K562 (cell line): Measurements from ENCODE around the gene LPA. TPM values are rescaled to one million over a fixed set of nuclear protein-coding genes. Genes with fewer than 3 reads are reported as not detected.

Experiments used
- MLLT1 ChIP-seq, 2 experiments: fragments of 450-650 bp; IDR thresholded peaks; 2 replicates each; pipeline ENCODE4 v1.6.1; 2016
- NELFE ChIP-seq: IDR thresholded peaks from 2 replicates; pipeline ENCODE4 v1.6.1; 2011; ENCODE audit warnings: mild to moderate bottlenecking; ENCODE audit not compliant: insufficient read depth, insufficient read length
- NFE2L1 ChIP-seq: fragments of 450-650 bp; IDR thresholded peaks from 2 replicates; pipeline ENCODE4 v1.6.1; 2016; ENCODE audit warnings: missing genetic modification characterization, low read depth, mild to moderate bottlenecking, missing compliant biosample characterization, moderate library complexity, borderline replicate concordance
- NR0B1 ChIP-seq: fragments of 450-650 bp; IDR thresholded peaks from one replicate; pipeline ENCODE4 v1.6.1; 2018; ENCODE audit warnings: mild to moderate bottlenecking, moderate library complexity; ENCODE audit not compliant: partially characterized antibody
- TCFL5 ChIP-seq: fragments of 250-450 bp; sonication (Bioruptor Pico); conservative IDR thresholded peaks from 2 replicates; pipeline ENCODE4 v1.6.1; 2021; ENCODE audit warnings: mild to moderate bottlenecking, moderate library complexity, matching md5 sums
- YY1 ChIP-seq, 3 experiments: IDR thresholded peaks; 2 replicates each; pipeline ENCODE4 v1.6.1; 2011; ENCODE audit warnings: low read length in 2 of 3, mild to moderate bottlenecking in 2 of 3, moderate library complexity in 2 of 3, borderline replicate concordance in 1 of 3, control low read depth in 1 of 3, low read depth in 1 of 3; ENCODE audit not compliant: insufficient read depth in 3 of 3, insufficient replicate concordance in 2 of 3, control insufficient read depth in 1 of 3, insufficient read length in 1 of 3; ENCODE audit errors: extremely low read depth in 1 of 3
- ZNF174 ChIP-seq: fragments of 250-450 bp; sonication (Bioruptor Pico); IDR thresholded peaks from 2 replicates; pipeline ENCODE4 v1.4.0; 2020; ENCODE audit warnings: mild to moderate bottlenecking
- ZNF431 ChIP-seq: sonication (generic); formaldehyde crosslinking; IDR thresholded peaks from 2 replicates; pipeline ENCODE4 v1.8.0; 2022; ENCODE audit warnings: mild to moderate bottlenecking, missing genetic modification reagents
- polyA plus RNA-seq, 8 experiments: library from polyadenylated mRNA; depleted of rRNA in 4 of 8; stranded (reverse) in 5 of 8; unstranded in 3 of 8; fragments of >200 nt; fragmentation: Nextera tagmentation in 2 of 8; fragmentation: Illumina TruSeq in 1 of 8; extraction: Ambion mirVana in 2 of 8; extraction: Trizol in 1 of 8; gene quantifications; 2 replicates each; pipeline versions ENCODE4 v1.2.1 to v1.2.3, GENCODE V29; 2011 to 2014; ENCODE audit warnings: inconsistent platforms in 1 of 8, missing spikeins in 1 of 8
- total RNA-seq, 7 experiments: library from RNA; depleted of rRNA in 6 of 7; stranded (reverse); fragments of >200 nt in 6 of 7; fragmentation: Illumina TruSeq in 2 of 7; extraction: Trizol in 2 of 7; gene quantifications; 2 replicates each; pipeline versions ENCODE4 v1.2.1 to v1.2.3, GENCODE V29; 2011 to 2021; ENCODE audit warnings: low replicate concordance in 1 of 7

The LPA gene
- total and polyA plus RNA-seq, 9 of the 15 experiments (the other 6 are each of a cell fraction or from before 2014, with no cell fraction given): 0.01 to 0.18 (median 0.07) TPM; not detected in 6

GRCh38 chr6:160662842-160663241, 1.2 kb downstream of the LPA start (continued):
- TF ChIP-seq MLLT1 (IDR thresholded peaks at IDR 0.05) (no peak), NR0B1 (no peak), YY1 (IDR thresholded peaks at IDR 0.05; ENCODE audit: borderline replicate concordance in 1 of 3, control insufficient read depth in 1 of 3, extremely low read depth in 1 of 3, insufficient read depth in 3 of 3, insufficient read length in 1 of 3, insufficient replicate concordance in 2 of 3, low read depth in 1 of 3, low read length in 2 of 3) (no peak), TCFL5 (CRISPR knock-in tag) (no peak), ZNF431 (no peak), ZNF174 (CRISPR knock-in tag) (no peak), NELFE (no peak), NFE2L1 (tag) (no peak)
